ENCODE results near the gene NEMP1. TPM values are rescaled to one million over a fixed set of nuclear protein-coding genes. Genes with fewer than 3 reads are reported as not detected.

NEMP1 gene
- total and polyA plus RNA-seq, 4 donors, result 1.4 to 10.9 (median 3.2) TPM

GRCh38 chr12:57049890-57050289 is 28.7 kb downstream of the NEMP1 start, which contains the start of gene MYO1A:
Gene MYO1A, minus strand, starts transcription at chr12:57050129. Its CDS starts 1,806 bp downstream, at chr12:57048323.
- WGBS, result 44% methylated on average over 2 of the region's 2 CpGs
- TF ChIP-seq HNF4A (conservative IDR thresholded peaks at IDR 0.05), result peak in 1 of 2 donors; percentile 25
- no peak for TF ChIP-seq RXRA (IDR thresholded peaks at IDR 0.05)
- no peak for TF ChIP-seq YY1 (IDR thresholded peaks at IDR 0.05)
- peak; percentile 97 for TF ChIP-seq REST (IDR thresholded peaks at IDR 0.05)
- no peak for TF ChIP-seq RAD21 (IDR thresholded peaks at IDR 0.05)
- no peak for TF ChIP-seq NR2F2 (IDR thresholded peaks at IDR 0.05)
- no peak for TF ChIP-seq HNF4G (IDR thresholded peaks at IDR 0.05)
- no peak for TF ChIP-seq GABPA (IDR thresholded peaks at IDR 0.05 in 1 of 2, conservative IDR thresholded peaks at IDR 0.05 in 1 of 2)
- no peak for DNase-seq (ENCODE audit: low spot score)
- no peaks in the 10 kb centered on the region for H3K9me3 ChIP-seq (ENCODE audit: control insufficient read depth in 4 of 4, low read length in 3 of 4)
- no peaks in the 10 kb centered on the region for H3K36me3 ChIP-seq (ENCODE audit: control insufficient read depth in 4 of 4, insufficient read depth in 3 of 4, low read depth in 1 of 4, low read length in 3 of 4)
- no peaks in the 10 kb centered on the region for H3K4me1 ChIP-seq (ENCODE audit: control insufficient read depth in 4 of 4, insufficient read depth in 4 of 4, low read length in 3 of 4)
- no peak within 1 kb of the TSS for H3K27ac ChIP-seq (ENCODE audit: low read depth in 1 of 2, low read length in 2 of 2)
- no peaks in the 10 kb centered on the region for H3K27me3 ChIP-seq (ENCODE audit: control insufficient read depth in 4 of 4, insufficient read depth in 4 of 4, low read length in 3 of 4)
- H3K9ac ChIP-seq (ENCODE audit: low read depth in 1 of 2, low read length in 2 of 2), result no peak within 1 kb of the TSS
- H3K4me3 ChIP-seq (ENCODE audit: low read depth in 1 of 3, low read length in 3 of 3), result no peak within 1 kb of the TSS

GRCh38 chr12:57049119-57049446 is 29.5 kb downstream of the NEMP1 start:
- Histone ChIP-seq H3K4me1 (ENCODE audit: control insufficient read depth in 4 of 4, insufficient read depth in 4 of 4, low read length in 3 of 4) (no peaks in the 10 kb centered on the region), H3K9me3 (ENCODE audit: control insufficient read depth in 4 of 4, low read length in 3 of 4) (no peaks in the 10 kb centered on the region), H3K36me3 (ENCODE audit: control insufficient read depth in 4 of 4, insufficient read depth in 3 of 4, low read depth in 1 of 4, low read length in 3 of 4) (no peaks in the 10 kb centered on the region), H3K27ac (ENCODE audit: low read depth in 1 of 2, low read length in 2 of 2) (no peak overlapping the region), H3K4me3 (ENCODE audit: low read depth in 1 of 3, low read length in 3 of 3) (no peak overlapping the region), H3K9ac (ENCODE audit: low read depth in 1 of 2, low read length in 2 of 2) (no peak overlapping the region), H3K27me3 (ENCODE audit: control insufficient read depth in 4 of 4, insufficient read depth in 4 of 4, low read length in 3 of 4) (no peaks in the 10 kb centered on the region)
- DNase-seq (ENCODE audit: low spot score), result no peak
- no peak for TF ChIP-seq HNF4G (IDR thresholded peaks at IDR 0.05)
- TF ChIP-seq FOXA2 (IDR thresholded peaks at IDR 0.05), result no peak
- TF ChIP-seq RXRA (IDR thresholded peaks at IDR 0.05), result no peak
- TF ChIP-seq SP1 (IDR thresholded peaks at IDR 0.05), result no peak
- no peak for TF ChIP-seq NR2F2 (IDR thresholded peaks at IDR 0.05)
- TF ChIP-seq GABPA (IDR thresholded peaks at IDR 0.05 in 1 of 2, conservative IDR thresholded peaks at IDR 0.05 in 1 of 2), result no peak
- no peak for TF ChIP-seq RAD21 (IDR thresholded peaks at IDR 0.05)
- no peak for TF ChIP-seq FOXA1 (IDR thresholded peaks at IDR 0.05)
- TF ChIP-seq MAX (IDR thresholded peaks at IDR 0.05), result no peak
- TF ChIP-seq JUND (IDR thresholded peaks at IDR 0.05), result no peak
- no peak for TF ChIP-seq HNF4A (conservative IDR thresholded peaks at IDR 0.05)
- 69% methylated on average over 4 of the region's 4 CpGs for WGBS

GRCh38 chr12:57048423-57049118 is 30.0 kb downstream of the NEMP1 start:
- Histone ChIP-seq H3K36me3 (ENCODE audit: control insufficient read depth in 4 of 4, insufficient read depth in 3 of 4, low read depth in 1 of 4, low read length in 3 of 4) (no peaks in the 10 kb centered on the region), H3K9me3 (ENCODE audit: control insufficient read depth in 4 of 4, low read length in 3 of 4) (no peaks in the 10 kb centered on the region), H3K4me1 (ENCODE audit: control insufficient read depth in 4 of 4, insufficient read depth in 4 of 4, low read length in 3 of 4) (no peaks in the 10 kb centered on the region), H3K27ac (ENCODE audit: low read depth in 1 of 2, low read length in 2 of 2) (no peak overlapping the region), H3K27me3 (ENCODE audit: control insufficient read depth in 4 of 4, insufficient read depth in 4 of 4, low read length in 3 of 4) (no peaks in the 10 kb centered on the region), H3K4me3 (ENCODE audit: low read depth in 1 of 3, low read length in 3 of 3) (no peak overlapping the region), H3K9ac (ENCODE audit: low read depth in 1 of 2, low read length in 2 of 2) (no peak overlapping the region)
- 97% methylated on average over 1 of the region's 1 CpG for WGBS
- DNase-seq (ENCODE audit: low spot score), result no peak
- TF ChIP-seq JUND (IDR thresholded peaks at IDR 0.05), result no peak
- no peak for TF ChIP-seq REST (IDR thresholded peaks at IDR 0.05)
- TF ChIP-seq GABPA (IDR thresholded peaks at IDR 0.05 in 1 of 2, conservative IDR thresholded peaks at IDR 0.05 in 1 of 2), result no peak
- TF ChIP-seq HNF4A (conservative IDR thresholded peaks at IDR 0.05), result no peak
- TF ChIP-seq CTCF (IDR thresholded peaks at IDR 0.05; ENCODE audit: low read depth, low read length, missing input control), result no peak
- TF ChIP-seq EGR1 (IDR thresholded peaks at IDR 0.05; ENCODE audit: low read depth in 2 of 2), result no peak
- no peak for TF ChIP-seq YY1 (IDR thresholded peaks at IDR 0.05)
- TF ChIP-seq FOXA1 (IDR thresholded peaks at IDR 0.05), result no peak
- TF ChIP-seq ATF3 (IDR thresholded peaks at IDR 0.05), result no peak

Data from liver (tissue), 9 donors.